Left ventricle myocardium inferior (tissue), 1 donor: ENCODE data around the gene INTS12. TPM values are rescaled to one million over a fixed set of nuclear protein-coding genes. Genes with fewer than 3 reads are reported as not detected.
A peak's percentile ranks its signal among the peaks of the same experiment; 100 is the strongest.
"Not testable (repeated sequence)": the region's sequence is repeated elsewhere in the genome, so short reads cannot be mapped to it uniquely, and the experiment has no call there.

Experiments
- DNase-seq: peaks from one replicate; pipeline ENCODE4 v3.0.0-alpha.2; 2020
- H3K27ac ChIP-seq: fragments of 200-600 bp; replicated peaks from 2 replicates; pipeline ENCODE4 v1.8.0; 2021
- H3K27me3 ChIP-seq: fragments of 200-600 bp; 2 replicates; pipeline ENCODE4 v1.8.0; 2021; ENCODE audit warnings: low read depth
- H3K36me3 ChIP-seq: fragments of 200-600 bp; 2 replicates; pipeline ENCODE4 v1.8.0; 2021
- H3K4me1 ChIP-seq: fragments of 200-600 bp; 2 replicates; pipeline ENCODE4 v1.8.0; 2021
- H3K4me3 ChIP-seq: fragments of 200-600 bp; 2 replicates; pipeline ENCODE4 v1.8.0; 2021; ENCODE audit warnings: mild to moderate bottlenecking, moderate library complexity
- H3K9me3 ChIP-seq: fragments of 200-600 bp; replicated peaks from 2 replicates; pipeline ENCODE4 v1.8.0; 2021
- CTCF ChIP-seq: fragments of 200-600 bp; IDR thresholded peaks from 2 replicates; pipeline ENCODE4 v1.8.0; 2021; ENCODE audit warnings: antibody characterized with exemption, mild to moderate bottlenecking, borderline replicate concordance
- intact Hi-C: fragments of 100-400 bp; cut with micrococcal nuclease; formaldehyde crosslinking; loops from one replicate; pipeline ENCODE4 v1.11.0; 2022
- total RNA-seq: library from RNA; stranded (reverse); fragmentation: NEBNext Ultra II Directional; extraction: Animal tissue kit (Norgen Biotek cat#: 25700); gene quantifications from one replicate; pipeline ENCODE4 v1.2.1, GENCODE V29; 2021
- donor health status: DM: no; HTN: yes; CAD: no; lungs with severe emphysema.

INTS12 gene
- total RNA-seq, 1 donor from 2014 or later: 20.6 TPM

- DNase-seq: no peak
- Histone ChIP-seq H3K27me3 (no peaks in the 10 kb centered on the region), H3K27ac (peak overlapping the region; percentile 89), H3K36me3 (no peaks in the 10 kb centered on the region), H3K9me3 (no peaks in the 10 kb centered on the region), H3K4me3 (peak overlapping the region; percentile 88), H3K4me1 (peaks cover 42% of the 10 kb centered on the region)
- intact Hi-C loops: no loop called here
- no peak for TF ChIP-seq CTCF
Observed at GRCh38 chr4:105709081-105709450, 577 bp upstream of the INTS12 start.

GRCh38 chr4:105707782-105708180, 708 bp downstream of the INTS12 start:
- H3K27ac ChIP-seq: peak overlapping the region; percentile 89
- intact Hi-C loops: no loop called here

GRCh38 chr4:105698607-105699006, 9.9 kb downstream of the INTS12 start:
- H3K27me3 ChIP-seq: no peaks in the 10 kb centered on the region
- no peaks in the 10 kb centered on the region for H3K4me1 ChIP-seq
- TF ChIP-seq CTCF: no peak
- intact Hi-C loops: no loop called here
- no peak for DNase-seq
- no peak overlapping the region for H3K27ac ChIP-seq
- H3K9me3 ChIP-seq: no peaks in the 10 kb centered on the region
- H3K36me3 ChIP-seq: peaks cover 62% of the 10 kb centered on the region
- no peak overlapping the region for H3K4me3 ChIP-seq

More at GRCh38 chr4:105707782-105708180, 708 bp downstream of the INTS12 start:
- peaks cover 42% of the 10 kb centered on the region for H3K4me1 ChIP-seq
- H3K9me3 ChIP-seq: no peaks in the 10 kb centered on the region
- H3K36me3 ChIP-seq: no peaks in the 10 kb centered on the region
- H3K4me3 ChIP-seq: peak overlapping the region; percentile 88
- DNase-seq: no peak
- no peaks in the 10 kb centered on the region for H3K27me3 ChIP-seq
- TF ChIP-seq CTCF: no peak

GRCh38 chr4:105695832-105696231, 12.7 kb downstream of the INTS12 start:
- H3K36me3 ChIP-seq: peaks cover 87% of the 10 kb centered on the region
- H3K27me3 ChIP-seq, H3K4me1 ChIP-seq, H3K9me3 ChIP-seq, H3K27ac ChIP-seq, DNase-seq, intact Hi-C loops, H3K4me3 ChIP-seq: not testable (repeated sequence)

- intact Hi-C loops, H3K4me1 ChIP-seq, DNase-seq, H3K4me3 ChIP-seq, H3K27me3 ChIP-seq, H3K9me3 ChIP-seq, H3K27ac ChIP-seq: not testable (repeated sequence)
- H3K36me3 ChIP-seq: peaks cover 85% of the 10 kb centered on the region
Observed at GRCh38 chr4:105694812-105695211, 13.7 kb downstream of the INTS12 start.

- intact Hi-C loops: no loop called here
- TF ChIP-seq CTCF: no peak
- Histone ChIP-seq H3K36me3 (peaks cover 73% of the 10 kb centered on the region), H3K4me1 (no peaks in the 10 kb centered on the region), H3K27me3 (no peaks in the 10 kb centered on the region), H3K4me3 (no peak overlapping the region), H3K27ac (no peak overlapping the region), H3K9me3 (no peaks in the 10 kb centered on the region)
- no peak for DNase-seq
Observed at GRCh38 chr4:105686571-105686970, 21.9 kb downstream of the INTS12 start.

- H3K27ac ChIP-seq: no peak overlapping the region
- intact Hi-C loops: no loop called here
- no peaks in the 10 kb centered on the region for H3K27me3 ChIP-seq
- DNase-seq: no peak
- peaks cover 50% of the 10 kb centered on the region for H3K36me3 ChIP-seq
- H3K4me3 ChIP-seq: no peak overlapping the region
- no peaks in the 10 kb centered on the region for H3K9me3 ChIP-seq
- no peak for TF ChIP-seq CTCF
- H3K4me1 ChIP-seq: no peaks in the 10 kb centered on the region
Observed at GRCh38 chr4:105683038-105683437, 25.5 kb downstream of the INTS12 start.
